Smooth muscle cell (in vitro differentiated cells): ENCODE data around the gene OXER1. TPM values are rescaled to one million over a fixed set of nuclear protein-coding genes. Genes with fewer than 3 reads are reported as not detected.

Experiments
- DNase-seq: peaks from one replicate; lab custom pipeline; 2025; ENCODE audit not compliant: unreplicated experiment; lab: John Stamatoyannopoulos, UW
- H2AFZ ChIP-seq: fragments of 200-600 bp; sonication (generic); 2 replicates; pipeline ENCODE4 v1.6.0; 2016; ENCODE audit warnings: antibody characterized with exemption, low read depth, mild to moderate bottlenecking
- H3F3A ChIP-seq: fragments of 200-600 bp; sonication (generic); 2 replicates; pipeline ENCODE4 v1.6.0; 2017; ENCODE audit warnings: antibody characterized with exemption, low read depth
- H3K27ac ChIP-seq: fragments of 200-600 bp; sonication (generic); 2 replicates; pipeline ENCODE4 v1.5.1; 2016; ENCODE audit warnings: low read depth, mild to moderate bottlenecking
- H3K27me3 ChIP-seq: fragments of 200-600 bp; sonication (generic); 2 replicates; pipeline ENCODE4 v1.6.1; 2016; ENCODE audit warnings: low read depth, mild to moderate bottlenecking
- H3K36me3 ChIP-seq: fragments of 200-600 bp; sonication (generic); 2 replicates; pipeline ENCODE4 v1.5.1; 2016; ENCODE audit warnings: low read depth
- H3K4me1 ChIP-seq: fragments of 200-600 bp; sonication (generic); 2 replicates; pipeline ENCODE4 v1.5.1; 2016; ENCODE audit warnings: low read depth
- H3K4me2 ChIP-seq: fragments of 200-600 bp; sonication (generic); 2 replicates; pipeline ENCODE4 v1.6.0; 2016; ENCODE audit warnings: mild to moderate bottlenecking
- H3K4me3 ChIP-seq: fragments of 200-600 bp; sonication (generic); 2 replicates; pipeline ENCODE4 v1.5.1; 2016; ENCODE audit warnings: mild to moderate bottlenecking
- H3K79me2 ChIP-seq: fragments of 200-600 bp; sonication (generic); 2 replicates; pipeline ENCODE4 v1.6.0; 2016; ENCODE audit warnings: low read depth, mild to moderate bottlenecking
- H3K9ac ChIP-seq: fragments of 200-600 bp; sonication (generic); 2 replicates; pipeline ENCODE4 v1.6.0; 2016; ENCODE audit warnings: low read depth
- H3K9me3 ChIP-seq: fragments of 200-600 bp; sonication (generic); replicated peaks from 2 replicates; pipeline ENCODE4 v1.5.1; 2016; ENCODE audit warnings: low read depth
- H4K20me1 ChIP-seq: fragments of 200-600 bp; sonication (generic); 2 replicates; pipeline ENCODE4 v1.6.0; 2016; ENCODE audit warnings: low read depth
- WGBS: methylation state at CpG from one replicate; pipeline ENCODE4 v1.1.7; 2016; ENCODE audit warnings: low lambda C conversion rate; 5-methylcytosine and 5-hydroxymethylcytosine counted together
- polyA plus RNA-seq: library from polyadenylated mRNA; unstranded; fragments of >200 nt; fragmentation: Nextera tagmentation; extraction: Ambion mirVana; gene quantifications from 2 replicates; pipeline ENCODE4 v1.2.1, GENCODE V29; 2016
- small RNA-seq: library from RNA; depleted of rRNA; stranded (forward); fragments of <200 nt; gene quantifications from one replicate; pipeline ENCODE3, GENCODE V24; 2014
- total RNA-seq: library from RNA; depleted of rRNA; stranded (reverse); fragments of >200 nt; gene quantifications from 2 replicates; pipeline ENCODE4 v1.2.3, GENCODE V29; 2014
- TF ChIP-seq, protein P1 (sequence below): fragments of 200-600 bp; sonication (generic); IDR thresholded peaks from 2 replicates; pipeline ENCODE4 v1.5.1; 2017; ENCODE audit warnings: borderline replicate concordance, mild to moderate bottlenecking, antibody characterized with exemption; ENCODE audit not compliant: insufficient read depth, poor library complexity, severe bottlenecking

Gene OXER1
- total and polyA plus RNA-seq, 2 experiments from 2014 or later: 2.2 TPM; not detected in 1

- no peak overlapping the region for H3K4me2 ChIP-seq
Measured at GRCh38 chr2:42714686-42715085, 49.2 kb downstream of the OXER1 start.

DNA sequence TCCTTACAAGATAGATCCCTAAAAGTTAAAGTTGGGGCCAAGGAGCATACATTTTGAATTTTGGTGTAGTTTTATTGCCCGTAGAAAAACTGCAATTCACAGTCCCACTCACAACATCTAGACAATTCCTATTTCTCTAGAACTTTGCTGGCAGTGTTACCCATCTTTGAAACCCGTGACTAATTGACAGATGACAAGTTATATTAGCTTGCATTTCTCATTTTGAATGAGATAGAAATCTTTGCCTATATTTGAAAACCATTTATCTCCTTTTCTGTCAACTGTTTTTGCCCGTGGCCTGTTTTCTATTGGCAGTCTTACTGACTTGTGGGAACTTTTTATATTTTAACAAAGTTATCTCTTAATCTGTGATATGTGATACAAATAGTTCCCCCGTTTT lies 50.0 kb downstream of the OXER1 start:
- no peaks in the 10 kb centered on the region for H3K79me2 ChIP-seq
- TF ChIP-seq, protein P1, sequence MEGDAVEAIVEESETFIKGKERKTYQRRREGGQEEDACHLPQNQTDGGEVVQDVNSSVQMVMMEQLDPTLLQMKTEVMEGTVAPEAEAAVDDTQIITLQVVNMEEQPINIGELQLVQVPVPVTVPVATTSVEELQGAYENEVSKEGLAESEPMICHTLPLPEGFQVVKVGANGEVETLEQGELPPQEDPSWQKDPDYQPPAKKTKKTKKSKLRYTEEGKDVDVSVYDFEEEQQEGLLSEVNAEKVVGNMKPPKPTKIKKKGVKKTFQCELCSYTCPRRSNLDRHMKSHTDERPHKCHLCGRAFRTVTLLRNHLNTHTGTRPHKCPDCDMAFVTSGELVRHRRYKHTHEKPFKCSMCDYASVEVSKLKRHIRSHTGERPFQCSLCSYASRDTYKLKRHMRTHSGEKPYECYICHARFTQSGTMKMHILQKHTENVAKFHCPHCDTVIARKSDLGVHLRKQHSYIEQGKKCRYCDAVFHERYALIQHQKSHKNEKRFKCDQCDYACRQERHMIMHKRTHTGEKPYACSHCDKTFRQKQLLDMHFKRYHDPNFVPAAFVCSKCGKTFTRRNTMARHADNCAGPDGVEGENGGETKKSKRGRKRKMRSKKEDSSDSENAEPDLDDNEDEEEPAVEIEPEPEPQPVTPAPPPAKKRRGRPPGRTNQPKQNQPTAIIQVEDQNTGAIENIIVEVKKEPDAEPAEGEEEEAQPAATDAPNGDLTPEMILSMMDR: no peak
- no peaks in the 10 kb centered on the region for H3K36me3 ChIP-seq
- no peak overlapping the region for H3K27ac ChIP-seq
- no peak overlapping the region for H3K9ac ChIP-seq
- H2AFZ ChIP-seq: no peak overlapping the region
- H3K4me1 ChIP-seq: peaks cover 6% of the 10 kb centered on the region
- H3K4me2 ChIP-seq: no peak overlapping the region
- no peaks in the 10 kb centered on the region for H4K20me1 ChIP-seq
- no peak for DNase-seq
- H3K4me3 ChIP-seq: no peak overlapping the region
- no peaks in the 10 kb centered on the region for H3K9me3 ChIP-seq
- no peaks in the 10 kb centered on the region for H3F3A ChIP-seq
- H3K27me3 ChIP-seq: no peaks in the 10 kb centered on the region
- 86% methylated on average over 4 of the region's 4 CpGs for WGBS

More at GRCh38 chr2:42714686-42715085, 49.2 kb downstream of the OXER1 start:
- no peaks in the 10 kb centered on the region for H4K20me1 ChIP-seq
- no peak for DNase-seq
- H3K9me3 ChIP-seq: no peaks in the 10 kb centered on the region
- H3K9ac ChIP-seq: no peak overlapping the region
- H3K79me2 ChIP-seq: no peaks in the 10 kb centered on the region
- no peaks in the 10 kb centered on the region for H3K27me3 ChIP-seq
- H3K4me1 ChIP-seq: peaks cover 6% of the 10 kb centered on the region
- H3F3A ChIP-seq: no peaks in the 10 kb centered on the region
- TF ChIP-seq, protein P1: no peak
- H3K4me3 ChIP-seq: no peak overlapping the region
- H3K27ac ChIP-seq: no peak overlapping the region
- WGBS: 84% methylated on average over 7 of the region's 7 CpGs
- H2AFZ ChIP-seq: no peak overlapping the region
- H3K36me3 ChIP-seq: no peaks in the 10 kb centered on the region

DNA sequence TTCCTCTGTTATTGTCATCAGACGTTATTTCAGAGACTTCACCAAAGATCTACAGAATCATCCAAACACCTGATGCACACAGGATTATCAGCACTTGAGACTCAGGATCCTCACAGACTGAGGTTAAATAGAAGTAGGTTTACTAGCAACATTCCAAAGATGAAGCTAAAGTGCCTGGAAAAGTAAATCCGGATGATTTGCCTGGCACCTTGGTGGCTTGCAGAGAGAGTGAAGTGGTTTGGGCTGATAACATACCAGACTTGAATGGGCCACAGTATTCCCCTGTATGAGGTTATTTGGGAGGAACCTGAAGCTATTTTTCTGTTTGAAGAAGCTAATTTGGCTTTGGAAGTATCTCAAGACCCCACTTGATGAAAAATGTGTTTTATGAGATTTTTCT lies 51.0 kb downstream of the OXER1 start:
- H3K4me2 ChIP-seq: no peak overlapping the region
- no peak overlapping the region for H3K9ac ChIP-seq
- no peak overlapping the region for H3K4me3 ChIP-seq
- H3K27me3 ChIP-seq: no peaks in the 10 kb centered on the region
- no peak overlapping the region for H3K27ac ChIP-seq
- H3K9me3 ChIP-seq: no peaks in the 10 kb centered on the region
- DNase-seq: no peak
- H2AFZ ChIP-seq: no peak overlapping the region
- no peaks in the 10 kb centered on the region for H3K79me2 ChIP-seq
- H3K4me1 ChIP-seq: peaks cover 6% of the 10 kb centered on the region
- 81% methylated on average over 2 of the region's 2 CpGs for WGBS
- H4K20me1 ChIP-seq: no peaks in the 10 kb centered on the region
- TF ChIP-seq, protein P1: no peak
- no peaks in the 10 kb centered on the region for H3K36me3 ChIP-seq
- H3F3A ChIP-seq: no peaks in the 10 kb centered on the region

Small RNA genes lying within 50 kb of the gene (small RNA-seq; reads per million reads assigned to genes)
- gene RNU6-137P: not detected

Other genes with a start within 250 kb of the OXER1 start
- gene MTA3, start 195.5 kb downstream of the OXER1 start, total RNA-seq: 27.5 and 36.2 TPM in 2 replicates
- gene MTA3, start 195.5 kb downstream of the OXER1 start, polyA plus RNA-seq: 29.8 and 39.4 TPM in 2 replicates
- gene HAAO, start 28.4 kb upstream of the OXER1 start, total RNA-seq: 4.5 and 7.1 TPM in 2 replicates
- gene HAAO, start 28.4 kb upstream of the OXER1 start, polyA plus RNA-seq: 10.2 and 10.3 TPM in 2 replicates